Lower leg skin (tissue), 3 donors: ENCODE measurements around the gene CORO2A.

Experiments used
- POLR2A ChIP-seq, 2 donors: fragments of 450-650 bp; IDR thresholded peaks; one replicate each; pipeline ENCODE4 v1.6.1; 2016 to 2017; ENCODE audit warnings: antibody characterized with exemption in 2 of 2, mild to moderate bottlenecking in 1 of 2, moderate library complexity in 1 of 2
- TF ChIP-seq, protein P1 (sequence below), 3 donors: fragments of 450-650 bp; IDR thresholded peaks; one replicate each; pipeline ENCODE4 v1.5.1; 2016; ENCODE audit warnings: antibody characterized with exemption in 3 of 3, mild to moderate bottlenecking in 3 of 3, moderate library complexity in 2 of 3

DNA sequence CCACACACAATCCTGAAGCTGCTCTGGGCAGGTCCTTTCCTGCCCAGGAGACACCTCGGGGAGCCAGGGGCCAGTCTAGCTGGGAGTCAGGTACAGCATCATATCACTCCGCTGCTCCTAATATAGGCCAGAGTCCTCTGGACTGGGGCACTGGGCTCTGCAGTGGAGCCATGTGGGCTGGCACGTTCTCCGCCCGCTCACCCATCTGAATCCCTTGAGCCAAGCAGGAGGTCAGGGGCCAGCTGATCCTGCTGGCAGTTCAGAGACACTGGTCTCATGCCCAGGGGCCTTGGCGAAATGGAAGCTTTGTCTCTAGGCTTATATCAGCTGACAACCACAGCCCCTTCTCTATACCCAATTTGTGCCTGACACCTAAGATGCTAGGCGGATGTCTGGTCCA is 9.3 kb upstream of the CORO2A start:
- TF ChIP-seq, protein P1, sequence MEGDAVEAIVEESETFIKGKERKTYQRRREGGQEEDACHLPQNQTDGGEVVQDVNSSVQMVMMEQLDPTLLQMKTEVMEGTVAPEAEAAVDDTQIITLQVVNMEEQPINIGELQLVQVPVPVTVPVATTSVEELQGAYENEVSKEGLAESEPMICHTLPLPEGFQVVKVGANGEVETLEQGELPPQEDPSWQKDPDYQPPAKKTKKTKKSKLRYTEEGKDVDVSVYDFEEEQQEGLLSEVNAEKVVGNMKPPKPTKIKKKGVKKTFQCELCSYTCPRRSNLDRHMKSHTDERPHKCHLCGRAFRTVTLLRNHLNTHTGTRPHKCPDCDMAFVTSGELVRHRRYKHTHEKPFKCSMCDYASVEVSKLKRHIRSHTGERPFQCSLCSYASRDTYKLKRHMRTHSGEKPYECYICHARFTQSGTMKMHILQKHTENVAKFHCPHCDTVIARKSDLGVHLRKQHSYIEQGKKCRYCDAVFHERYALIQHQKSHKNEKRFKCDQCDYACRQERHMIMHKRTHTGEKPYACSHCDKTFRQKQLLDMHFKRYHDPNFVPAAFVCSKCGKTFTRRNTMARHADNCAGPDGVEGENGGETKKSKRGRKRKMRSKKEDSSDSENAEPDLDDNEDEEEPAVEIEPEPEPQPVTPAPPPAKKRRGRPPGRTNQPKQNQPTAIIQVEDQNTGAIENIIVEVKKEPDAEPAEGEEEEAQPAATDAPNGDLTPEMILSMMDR (IDR thresholded peaks at IDR 0.05): no peak
- TF ChIP-seq POLR2A (IDR thresholded peaks at IDR 0.05): no peak
